Muscle of arm (tissue), 12 donors: ENCODE data around the gene POMT1. TPM values are rescaled to one million over a fixed set of nuclear protein-coding genes. Genes with fewer than 3 reads are reported as not detected.

Experiments used
- DNase-seq: peaks from one replicate; pipeline ENCODE4 v3.0.0-alpha.2; 2013
- polyA plus RNA-seq, 12 donors: library from polyadenylated mRNA; unstranded; fragments of 120-200 nt; gene quantifications; one replicate each; pipeline ENCODE4 v1.2.1, GENCODE V29; 2013; ENCODE audit not compliant: insufficient read length in 12 of 12

POMT1 gene
- polyA plus RNA-seq, 12 donors, result 17.4 to 31.8 (median 23.3) TPM; not detected in 1

DNA sequence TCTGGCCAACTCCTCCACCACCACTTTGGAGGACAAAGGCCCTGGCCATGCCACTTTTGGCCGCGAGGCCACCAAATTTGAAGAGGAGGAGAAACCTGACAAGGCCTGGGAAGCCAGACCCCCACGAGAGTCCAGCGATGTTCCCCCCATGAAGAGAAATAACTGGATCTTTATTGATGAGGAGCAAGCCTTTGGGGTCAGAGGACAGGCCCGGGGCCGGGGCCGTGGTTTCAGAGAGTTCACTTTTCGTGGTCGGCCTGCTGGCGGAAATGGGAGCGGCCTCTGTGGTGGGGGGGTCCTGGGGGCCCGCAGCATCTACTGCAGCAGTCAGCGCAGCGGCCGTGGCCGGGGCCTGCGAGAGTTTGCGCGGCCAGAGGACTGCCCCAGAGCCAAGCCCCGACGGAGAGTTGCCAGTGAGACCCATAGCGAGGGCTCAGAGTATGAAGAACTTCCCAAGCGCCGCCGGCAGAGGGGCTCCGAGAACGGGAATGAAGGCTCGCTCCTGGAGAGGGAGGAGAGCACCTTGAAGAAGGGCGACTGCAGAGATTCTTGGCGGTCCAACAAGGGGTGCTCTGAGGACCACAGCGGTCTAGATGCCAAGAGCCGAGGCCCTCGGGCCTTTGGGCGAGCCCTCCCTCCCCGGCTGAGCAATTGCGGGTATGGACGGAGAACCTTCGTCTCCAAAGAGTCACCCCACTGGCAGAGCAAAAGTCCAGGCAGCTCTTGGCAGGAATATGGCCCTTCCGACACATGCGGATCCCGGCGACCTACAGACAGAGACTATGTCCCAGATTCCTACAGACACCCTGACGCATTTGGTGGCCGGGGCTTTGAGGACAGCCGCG is 27.4 kb upstream of the POMT1 start:
- no peak for DNase-seq

DNA sequence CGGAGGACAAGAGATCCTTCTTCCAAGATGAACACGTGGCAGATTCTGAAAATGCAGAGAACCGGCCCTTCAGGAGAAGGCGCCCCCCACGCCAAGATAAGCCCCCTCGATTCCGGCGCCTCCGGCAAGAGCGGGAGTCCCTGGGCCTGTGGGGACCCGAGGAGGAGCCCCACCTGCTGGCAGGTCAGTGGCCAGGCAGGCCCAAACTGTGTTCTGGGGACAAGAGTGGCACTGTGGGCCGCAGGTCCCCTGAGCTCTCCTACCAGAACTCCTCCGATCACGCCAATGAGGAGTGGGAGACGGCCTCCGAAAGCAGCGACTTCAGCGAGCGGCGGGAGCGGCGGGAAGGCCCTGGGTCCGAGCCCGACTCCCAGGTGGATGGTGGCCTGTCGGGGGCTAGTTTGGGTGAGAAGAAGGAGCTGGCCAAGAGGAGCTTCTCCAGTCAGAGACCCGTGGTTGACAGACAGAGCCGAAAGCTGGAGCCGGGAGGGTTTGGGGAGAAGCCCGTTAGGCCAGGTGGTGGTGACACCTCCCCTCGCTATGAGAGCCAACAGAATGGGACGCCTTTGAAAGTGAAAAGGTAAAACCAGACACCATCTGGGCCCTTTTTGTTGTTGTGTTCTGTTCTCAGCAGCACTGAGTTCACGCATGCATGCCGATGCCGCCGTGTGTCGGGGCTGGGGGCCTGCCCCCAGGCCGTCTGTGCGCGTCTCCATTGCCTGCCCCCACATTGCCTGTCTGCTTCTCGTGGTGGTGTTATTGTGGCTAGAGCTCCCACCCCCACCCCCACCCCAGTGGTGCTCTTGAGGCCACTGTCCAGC is 26.6 kb upstream of the POMT1 start:
- no peak for DNase-seq

DNA sequence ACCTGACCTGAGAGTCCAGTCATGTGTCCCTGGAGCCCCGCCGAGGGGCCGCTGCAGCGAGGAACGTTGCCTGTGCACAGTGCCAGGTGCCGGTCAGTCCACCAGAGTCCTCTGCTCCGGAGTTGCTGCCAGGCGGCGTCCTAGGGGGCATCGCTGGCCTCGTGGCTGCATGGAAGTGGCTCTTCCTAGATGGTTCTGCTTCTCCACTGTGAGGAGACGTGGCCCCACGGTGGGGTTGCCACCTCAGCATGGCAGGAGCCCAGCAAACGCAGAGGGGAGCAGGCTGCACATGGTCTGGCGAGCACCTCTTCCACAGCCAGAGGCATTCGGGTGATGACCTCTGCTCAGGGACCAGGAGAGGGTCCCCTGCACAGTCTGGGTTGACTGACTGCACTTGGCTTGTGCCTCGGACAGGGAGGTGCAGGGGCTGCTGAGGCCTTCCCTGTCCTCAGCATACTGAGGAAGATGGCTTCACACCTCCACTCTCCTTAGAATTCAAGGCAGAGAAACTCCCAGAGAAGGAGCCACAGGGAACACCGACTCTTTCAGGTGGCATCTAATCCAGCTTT is 25.9 kb upstream of the POMT1 start:
- no peak for DNase-seq

DNA sequence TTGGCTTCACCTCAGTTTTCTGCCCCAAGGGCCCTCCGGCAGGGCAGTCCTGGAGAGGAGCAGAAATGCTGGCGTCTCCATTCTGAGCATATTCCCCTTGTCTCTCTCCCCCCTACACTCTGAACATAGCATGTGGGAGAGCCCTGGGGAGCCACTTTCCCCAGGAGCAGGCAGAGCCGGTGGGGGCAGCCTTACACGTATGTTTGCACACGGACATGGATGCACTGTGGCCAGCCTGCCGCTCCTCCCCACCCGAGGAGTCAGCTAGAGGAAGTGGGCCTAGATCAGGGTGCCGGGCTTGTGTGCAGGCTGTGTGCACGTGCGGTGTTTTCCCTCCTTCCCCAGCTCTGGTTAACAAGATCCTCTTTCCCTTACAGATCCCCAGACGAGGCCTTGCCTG is 25.4 kb upstream of the POMT1 start:
- DNase-seq, result no peak

DNA sequence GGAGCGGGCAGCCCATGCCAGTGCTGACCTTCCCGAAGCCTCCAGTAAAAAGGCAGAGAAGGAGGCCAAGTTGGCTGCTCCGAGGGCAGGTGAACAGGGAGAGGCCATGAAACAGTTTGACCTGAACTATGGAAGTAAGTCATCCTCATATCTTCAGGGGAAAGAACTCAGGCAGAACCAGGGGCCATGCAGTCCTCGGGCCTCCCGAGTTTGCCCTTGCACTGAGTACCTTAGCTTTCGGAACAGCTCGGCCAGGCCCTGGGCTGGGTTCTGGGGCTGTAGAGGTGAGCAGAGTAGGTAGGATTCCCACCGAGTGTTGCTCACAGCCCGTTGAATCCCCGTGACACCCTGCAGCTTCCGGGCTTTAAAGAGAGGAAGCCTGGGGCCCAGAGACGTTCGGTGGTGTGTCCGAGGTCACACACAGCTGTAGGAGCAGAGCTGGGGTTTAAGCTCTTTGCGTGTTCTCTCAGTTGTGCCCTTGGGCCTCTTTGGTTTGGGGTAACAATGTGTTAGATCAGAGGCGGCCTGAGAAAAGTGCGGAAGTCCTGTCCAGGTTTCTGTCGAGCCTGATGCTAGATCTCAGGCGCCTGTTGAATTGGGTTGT is 24.8 kb upstream of the POMT1 start:
- no peak for DNase-seq

DNA sequence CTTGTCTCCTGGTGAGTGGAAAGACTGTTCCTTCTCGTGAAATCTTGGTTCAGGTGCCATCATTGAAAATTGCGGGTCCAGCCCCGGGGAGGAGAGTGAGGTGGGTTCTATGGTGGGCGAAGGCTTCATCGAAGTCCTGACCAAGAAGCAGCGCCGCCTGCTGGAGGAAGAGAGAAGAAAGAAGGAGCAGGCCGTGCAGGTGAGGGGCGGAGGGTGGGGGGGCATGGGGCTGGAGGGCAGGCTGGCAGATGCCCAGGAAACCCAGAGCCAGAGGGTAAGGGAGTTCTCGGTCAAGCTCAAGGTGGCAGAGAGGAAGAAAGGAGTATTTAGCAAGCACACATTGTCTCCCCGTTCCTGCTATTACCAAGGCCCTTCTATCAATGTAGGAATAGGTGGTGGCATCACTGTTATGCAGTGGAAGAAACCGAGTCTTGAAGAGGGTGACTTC is 24.3 kb upstream of the POMT1 start:
- DNase-seq, result peak; percentile 21

DNA sequence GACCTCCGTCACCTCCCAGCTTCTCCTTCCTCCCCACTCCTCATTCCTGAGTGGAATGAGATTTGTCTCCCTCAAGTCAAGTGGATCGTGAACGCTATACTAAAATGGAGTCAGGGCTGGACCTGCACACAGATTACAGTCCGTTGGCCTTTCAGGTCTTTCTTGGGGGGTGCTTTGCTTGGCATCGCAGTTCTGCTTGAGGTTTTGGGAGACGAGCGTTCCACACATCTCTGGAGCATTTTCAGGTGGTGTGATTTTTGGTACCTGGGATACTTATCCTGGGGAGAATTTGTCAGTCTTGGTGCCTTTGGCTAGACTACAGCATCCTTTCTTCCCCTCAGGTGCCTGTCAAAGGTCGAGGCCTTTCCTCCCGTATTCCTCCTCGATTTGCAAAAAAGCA is 23.8 kb upstream of the POMT1 start:
- no peak for DNase-seq

DNA sequence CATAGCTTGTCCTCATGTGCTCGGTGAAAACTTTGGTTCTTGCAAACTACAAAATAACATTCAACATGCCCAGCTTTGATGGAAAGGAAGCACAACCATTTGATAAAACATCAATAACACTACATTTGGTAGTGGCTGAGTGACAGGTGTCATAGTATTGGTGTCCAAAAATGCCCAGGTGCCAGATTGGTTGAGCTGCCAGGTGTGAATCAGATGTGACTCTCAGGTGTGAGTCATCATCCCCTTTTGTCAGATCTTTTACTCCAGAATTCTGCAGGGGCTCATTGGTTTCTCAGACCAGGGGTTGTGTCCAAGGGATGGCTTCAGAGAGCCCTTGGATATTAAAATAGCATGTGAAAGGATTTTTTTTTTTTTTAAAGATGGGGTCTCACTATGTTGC is 22.5 kb upstream of the POMT1 start:
- DNase-seq, result no peak

DNA sequence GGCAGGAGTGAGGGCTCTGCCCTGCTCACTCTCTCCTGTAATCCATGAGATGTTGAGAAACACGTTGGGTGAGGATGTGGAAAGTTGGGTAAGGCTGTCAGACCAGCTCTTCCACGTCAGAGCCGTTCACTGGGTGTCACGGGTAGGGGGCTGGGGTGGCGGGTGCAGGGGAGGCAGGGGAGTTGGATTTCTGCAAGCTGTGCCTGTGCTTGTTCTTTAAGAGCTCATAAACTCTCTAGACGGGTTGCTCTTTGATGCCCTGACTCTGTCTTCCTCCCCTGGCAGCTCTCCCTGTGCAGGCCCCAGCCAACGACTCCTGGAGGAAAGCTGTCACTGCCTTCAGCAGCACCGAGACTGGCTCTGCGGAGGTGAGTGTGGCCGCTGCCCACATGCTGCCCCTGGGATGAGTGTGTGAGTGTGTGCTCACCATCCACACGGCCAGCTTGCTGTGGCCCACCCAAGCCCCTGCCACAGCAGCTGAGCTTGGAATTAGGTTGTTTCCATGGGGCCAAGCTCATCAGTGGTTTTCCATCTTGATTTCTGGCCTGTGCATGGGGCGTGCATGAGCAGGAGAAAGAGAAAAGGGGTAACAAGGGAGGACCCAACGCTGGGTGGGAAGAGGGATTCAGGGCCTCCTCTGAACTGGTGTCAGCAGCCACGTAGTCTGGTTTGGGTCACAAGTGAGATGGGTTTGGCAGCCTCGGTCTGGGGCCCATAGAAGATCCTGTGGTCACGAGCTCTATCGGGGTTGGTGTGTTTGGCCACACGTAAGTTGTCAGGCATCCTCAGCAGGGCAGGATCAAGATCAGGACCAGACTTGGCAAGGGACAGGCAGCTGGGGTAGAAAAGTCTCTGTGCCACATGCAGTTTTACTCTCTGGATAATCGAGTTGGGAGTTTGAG is 21.0 kb upstream of the POMT1 start:
- DNase-seq, result no peak

DNA sequence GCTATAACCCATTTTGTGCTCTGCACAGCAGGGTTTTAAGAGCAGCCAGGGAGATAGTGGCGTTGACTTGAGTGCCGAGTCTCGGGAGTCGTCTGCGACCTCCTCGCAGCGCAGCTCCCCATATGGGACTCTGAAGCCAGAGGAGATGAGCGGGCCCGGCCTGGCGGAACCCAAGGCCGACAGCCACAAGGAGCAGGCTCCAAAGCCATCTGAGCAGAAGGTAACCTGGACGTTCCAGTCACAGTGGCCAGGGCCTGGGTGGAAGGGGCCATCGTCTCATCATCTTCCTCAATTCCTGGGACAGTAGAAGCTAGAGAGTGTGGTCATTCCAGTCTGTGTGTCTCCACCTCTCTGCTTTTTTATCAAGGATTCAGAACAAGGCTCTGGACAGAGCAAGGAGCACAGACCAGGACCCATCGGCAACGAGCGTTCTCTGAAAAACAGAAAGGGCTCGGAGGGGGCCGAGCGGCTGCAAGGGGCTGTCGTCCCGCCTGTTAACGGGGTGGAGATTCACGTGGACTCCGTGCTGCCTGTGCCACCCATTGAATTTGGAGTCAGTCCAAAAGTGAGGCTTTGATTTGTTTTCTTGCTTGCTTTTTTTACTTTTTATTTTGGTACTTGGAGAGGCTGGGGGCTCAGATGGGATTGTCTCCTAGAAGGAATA is 20.2 kb upstream of the POMT1 start:
- no peak for DNase-seq

DNA sequence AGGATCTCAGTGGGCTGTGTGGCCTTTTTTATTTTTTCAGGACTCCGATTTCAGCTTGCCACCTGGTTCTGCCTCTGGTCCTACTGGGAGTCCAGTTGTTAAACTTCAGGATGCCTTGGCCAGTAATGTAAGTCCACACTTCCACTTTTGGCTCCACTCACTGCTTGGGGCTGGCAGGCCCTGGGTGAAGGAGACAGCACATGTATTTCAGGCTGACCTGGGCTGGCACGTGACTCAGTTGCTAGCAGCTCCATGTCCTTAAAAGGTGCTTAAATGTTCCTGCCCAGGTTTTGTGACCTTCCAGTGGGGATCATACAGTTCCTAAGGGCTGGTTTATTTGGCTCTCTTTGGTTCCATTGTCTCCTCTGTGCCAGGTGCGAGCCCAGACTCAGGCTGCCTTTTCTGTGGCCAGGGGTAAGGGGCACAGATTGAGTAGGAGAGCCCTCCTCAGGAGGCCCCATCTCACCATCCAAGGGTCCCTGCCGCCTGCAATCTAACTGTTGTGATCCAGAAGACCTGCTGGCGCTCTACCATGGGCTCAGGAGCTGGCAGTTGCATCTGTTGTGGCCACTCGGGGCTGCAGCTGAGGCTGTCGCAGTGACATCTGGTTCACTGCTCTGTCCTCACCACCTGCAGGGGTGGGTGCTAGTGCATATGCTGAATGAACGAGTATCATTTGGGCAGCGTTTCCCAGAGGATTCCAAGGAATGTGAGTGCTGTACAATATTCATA is 19.2 kb upstream of the POMT1 start:
- no peak for DNase-seq

DNA sequence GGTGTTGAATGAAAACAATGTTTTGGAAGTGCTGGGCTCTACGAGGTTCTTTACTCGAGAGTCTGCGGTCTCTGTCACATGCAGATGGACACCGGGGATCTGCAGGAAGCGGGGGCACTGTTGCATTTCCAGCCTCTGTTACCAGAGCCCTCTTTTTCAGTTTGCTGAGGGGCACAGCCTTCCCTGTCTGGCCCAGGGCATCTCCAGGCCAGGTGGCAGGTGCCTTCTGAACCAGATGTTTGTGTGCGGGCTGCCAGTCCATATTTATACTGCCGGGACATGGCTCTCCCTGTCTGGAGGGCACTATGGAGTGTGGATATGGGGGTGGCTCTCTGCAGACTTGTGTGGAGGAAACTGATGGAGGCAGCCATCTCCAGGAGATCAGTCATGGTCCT is 18.7 kb upstream of the POMT1 start:
- DNase-seq, result no peak

DNA sequence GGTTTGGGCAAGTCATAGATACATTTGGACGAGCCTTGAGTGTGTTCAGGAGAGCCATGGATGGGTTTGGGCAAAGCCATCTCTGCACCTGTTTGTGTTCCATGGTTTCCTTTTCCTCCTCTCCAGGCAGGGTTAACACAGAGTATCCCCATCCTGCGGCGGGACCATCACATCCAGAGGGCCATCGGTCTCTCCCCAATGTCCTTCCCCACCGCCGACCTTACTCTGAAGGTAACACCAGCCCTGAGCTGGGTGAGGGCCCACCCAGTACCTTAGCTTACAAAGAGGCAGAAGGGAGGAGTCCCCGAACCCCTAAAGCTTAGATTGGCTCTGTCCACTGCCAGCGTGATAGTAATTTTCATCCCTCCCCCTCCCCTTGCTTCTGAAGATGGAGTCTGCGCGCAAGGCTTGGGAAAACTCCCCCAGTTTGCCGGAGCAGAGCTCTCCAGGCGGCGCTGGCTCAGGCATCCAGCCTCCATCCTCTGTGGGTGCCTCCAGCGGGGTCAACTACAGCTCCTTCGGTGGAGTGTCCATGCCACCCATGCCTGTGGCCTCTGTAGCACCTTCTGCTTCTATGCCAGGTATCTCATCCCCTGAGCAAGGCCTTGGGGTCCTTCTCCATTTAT is 18.0 kb upstream of the POMT1 start:
- no peak for DNase-seq

DNA sequence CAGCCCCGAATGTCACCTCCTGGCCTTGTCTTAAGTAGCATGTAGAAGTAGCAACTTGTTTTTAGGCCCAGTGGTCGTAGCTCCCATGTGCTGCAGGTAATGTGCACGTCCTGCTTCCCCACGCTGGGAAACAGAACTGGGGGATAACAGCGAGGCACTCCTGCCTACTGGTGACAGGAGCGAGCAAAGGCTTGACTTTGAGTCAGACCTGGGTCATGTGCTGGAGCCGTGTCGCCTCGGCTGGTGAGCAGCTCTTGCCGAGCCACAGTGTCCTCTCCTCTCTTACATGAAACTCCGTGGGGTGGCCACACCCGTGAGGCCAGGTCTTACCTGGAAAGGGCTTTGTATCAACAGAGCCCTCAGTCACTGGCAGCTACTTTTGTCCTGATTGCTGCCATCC is 17.5 kb upstream of the POMT1 start:
- DNase-seq, result no peak

DNA sequence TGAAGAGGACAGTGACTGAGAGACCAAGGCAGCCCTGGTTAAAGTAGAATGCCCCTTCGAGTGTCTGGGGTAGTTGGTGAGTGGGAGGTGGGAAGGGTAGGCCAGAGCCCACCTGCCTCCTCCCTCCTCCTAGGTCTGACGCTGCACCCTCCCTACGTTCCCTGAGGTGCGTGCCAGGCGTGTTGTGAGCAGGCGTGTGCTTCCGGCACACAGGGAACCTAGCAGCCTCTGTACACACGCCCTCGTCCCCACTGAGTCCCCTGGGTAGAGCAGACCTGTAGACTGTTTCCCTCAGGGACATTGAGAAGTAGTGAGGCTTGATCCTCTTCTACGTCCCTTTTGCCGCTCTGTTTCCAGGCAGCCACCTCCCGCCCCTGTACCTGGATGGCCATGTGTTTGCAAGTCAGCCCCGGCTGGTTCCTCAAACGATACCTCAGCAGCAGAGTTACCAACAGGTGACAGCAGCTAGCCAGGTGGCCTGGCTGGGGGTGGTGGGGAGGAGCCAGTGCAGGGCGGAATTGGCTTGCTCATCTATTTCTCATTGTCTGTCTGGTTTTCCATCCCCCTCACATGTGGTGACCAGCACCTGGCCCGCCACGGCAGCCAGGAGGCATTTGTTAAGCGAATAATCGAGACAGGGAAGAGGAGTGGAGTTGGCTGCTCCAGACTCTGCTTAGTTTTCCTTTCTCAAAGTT is 16.8 kb upstream of the POMT1 start:
- DNase-seq, result no peak

DNA sequence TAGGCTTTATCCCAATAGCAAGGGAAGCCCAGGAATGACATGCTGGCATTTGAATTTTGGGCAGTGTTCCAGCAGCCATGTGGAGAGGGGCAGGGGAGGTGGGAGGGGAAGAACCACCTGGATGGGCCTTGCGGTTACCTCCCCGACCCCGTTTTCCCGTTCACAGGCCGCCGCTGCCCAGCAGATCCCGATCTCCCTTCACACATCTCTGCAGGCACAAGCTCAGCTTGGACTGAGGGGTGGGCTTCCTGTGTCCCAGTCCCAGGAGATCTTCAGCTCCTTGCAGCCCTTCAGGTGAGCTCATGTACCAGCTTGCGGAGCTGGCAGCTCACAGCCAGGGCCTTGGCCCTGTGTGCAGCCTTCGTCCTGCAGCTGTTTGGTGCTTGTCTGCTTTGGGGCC is 15.7 kb upstream of the POMT1 start:
- no peak for DNase-seq

DNA sequence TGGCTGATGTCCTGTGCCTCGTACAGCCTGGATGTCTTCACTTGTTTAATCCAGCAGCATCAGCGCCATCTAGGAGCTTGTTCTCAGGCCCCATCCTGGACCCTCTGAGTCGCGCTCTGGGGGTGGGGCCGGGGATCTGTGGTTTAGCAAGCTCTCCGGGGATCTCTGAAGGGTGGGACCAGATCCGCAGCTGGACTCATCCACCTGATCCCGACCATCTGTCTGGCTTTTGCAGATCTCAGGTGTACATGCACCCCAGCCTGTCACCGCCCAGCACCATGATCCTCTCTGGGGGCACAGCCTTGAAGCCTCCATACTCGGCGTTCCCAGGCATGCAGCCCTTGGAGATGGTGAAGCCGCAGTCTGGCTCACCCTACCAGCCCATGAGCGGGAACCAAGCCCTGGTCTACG is 15.1 kb upstream of the POMT1 start:
- no peak for DNase-seq

DNA sequence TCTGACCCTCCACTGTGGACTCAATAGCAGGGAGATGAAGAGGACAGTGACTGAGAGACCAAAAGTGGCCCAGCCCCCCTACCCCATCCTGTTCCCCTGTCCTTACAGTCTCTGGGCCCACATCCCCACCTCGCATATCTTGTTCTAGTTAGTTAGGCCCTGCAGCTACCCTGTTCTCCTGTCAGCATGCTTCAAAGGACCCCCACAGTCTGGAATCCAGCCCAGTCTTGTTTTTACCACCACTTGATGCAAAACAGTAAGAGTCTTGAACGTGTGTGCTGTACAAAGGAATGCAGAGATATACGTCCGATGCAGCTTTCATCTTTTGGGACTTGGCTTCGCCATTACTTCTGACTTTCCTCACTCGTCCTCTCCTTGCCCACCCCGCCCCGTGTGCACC is 12.2 kb upstream of the POMT1 start:
- no peak for DNase-seq
